CD8-positive, alpha-beta memory T cell (primary cell): Measurements from ENCODE around the gene LAMTOR2. TPM values are rescaled to one million over a fixed set of nuclear protein-coding genes. Genes with fewer than 3 reads are reported as not detected.

Experiments used
- CTCF ChIA-PET: fragments of 350-600 bp; sonication (Branson Sonifier 250); formaldehyde crosslinking; loops from one replicate; lab custom pipeline; 2021; ENCODE audit warnings: antibody characterized with exemption; lab: Charles Lee
- POLR2A ChIA-PET: fragments of 350-600 bp; sonication (Branson Sonifier 250); formaldehyde crosslinking; loops from one replicate; lab custom pipeline; 2021; ENCODE audit warnings: antibody characterized with exemption; lab: Charles Lee
- DNase-seq, 5 donors: peaks; one replicate each; pipeline versions ENCODE4 v3.0.0 to v3.0.0-alpha.2; 2020 to 2022; ENCODE audit warnings: mixed read lengths in 1 of 5
- H3K27ac ChIP-seq: one replicate; pipeline ENCODE4 v1.7.0; 2013; ENCODE audit warnings: low read depth, mild to moderate bottlenecking, low read length, moderate library complexity
- H3K27me3 ChIP-seq: 2 replicates; pipeline ENCODE4 v1.7.0; 2013; ENCODE audit warnings: low read length, mild to moderate bottlenecking; ENCODE audit not compliant: insufficient read depth, poor library complexity, severe bottlenecking
- H3K36me3 ChIP-seq: 2 replicates; pipeline ENCODE4 v1.7.0; 2013; ENCODE audit warnings: mild to moderate bottlenecking, low read length, moderate library complexity; ENCODE audit not compliant: insufficient read depth
- H3K4me1 ChIP-seq: 2 replicates; pipeline ENCODE4 v1.7.0; 2013; ENCODE audit warnings: mild to moderate bottlenecking, low read length, moderate library complexity; ENCODE audit not compliant: insufficient read depth
- H3K4me3 ChIP-seq: 2 replicates; pipeline ENCODE4 v1.7.0; 2013; ENCODE audit warnings: mild to moderate bottlenecking, low read length
- H3K9me3 ChIP-seq: 2 replicates; pipeline ENCODE4 v1.7.0; 2013; ENCODE audit warnings: mild to moderate bottlenecking, low read length
- H3K27ac Mint-ChIP-seq, 8 donors: one replicate each; pipeline ENCODE4 v1.8.0; 2020 to 2021; ENCODE audit warnings: mixed read lengths in 8 of 8, mild to moderate bottlenecking in 6 of 8, inconsistent platforms in 3 of 8, moderate library complexity in 3 of 8
- H3K27me3 Mint-ChIP-seq, 2 donors: one replicate each; pipeline ENCODE4 v1.8.0; 2020 to 2021; ENCODE audit warnings: mixed read lengths in 2 of 2, mild to moderate bottlenecking in 1 of 2, moderate library complexity in 1 of 2
- H3K36me3 Mint-ChIP-seq, 3 donors: one replicate each; pipeline ENCODE4 v1.8.0; 2020 to 2021; ENCODE audit warnings: mixed read lengths in 3 of 3, inconsistent platforms in 1 of 3, mild to moderate bottlenecking in 1 of 3
- H3K4me1 Mint-ChIP-seq, 3 donors: one replicate each; pipeline ENCODE4 v1.8.0; 2020 to 2021; ENCODE audit warnings: mixed read lengths in 3 of 3, inconsistent platforms in 1 of 3, mild to moderate bottlenecking in 1 of 3
- H3K4me3 Mint-ChIP-seq, 7 donors: one replicate each; pipeline ENCODE4 v1.8.0; 2020 to 2021; ENCODE audit warnings: mixed read lengths in 7 of 7, mild to moderate bottlenecking in 6 of 7, moderate library complexity in 4 of 7, inconsistent platforms in 2 of 7
- H3K9me3 Mint-ChIP-seq, 5 donors: one replicate each; pipeline ENCODE4 v1.8.0; 2020 to 2022; ENCODE audit warnings: mixed read lengths in 5 of 5, mild to moderate bottlenecking in 3 of 5, moderate library complexity in 2 of 5, inconsistent platforms in 1 of 5
- polyA plus RNA-seq: library from polyadenylated mRNA; unstranded; fragments of 300-500 nt; fragmentation: Illumina TruSeq; gene quantifications from one replicate; pipeline ENCODE4 v1.2.3, GENCODE V29; 2021
- total RNA-seq, 2 experiments: library from RNA; stranded (reverse); gene quantifications; one replicate each; pipeline ENCODE4 v1.2.3, GENCODE V29; 2021

Gene LAMTOR2
- total and polyA plus RNA-seq, 3 experiments from 2014 or later: 61.9 to 134 (median 67.4) TPM

- Mint-ChIP-seq H3K4me1 (peaks cover 38 to 59% (median 58%) of the 10 kb centered on the region in 3 donors), H3K27ac (peak overlapping the region; percentile 75 to 100 (median 100)), H3K36me3 (no peaks in the 10 kb centered on the region), H3K9me3 (no peaks in the 10 kb centered on the region), H3K27me3 (peaks cover 0 to 4% of the 10 kb centered on the region in 2 donors), H3K4me3 (peak overlapping the region in 4 of 7 donors; percentile 14 to 83 (median 29))
- no peak overlapping the region for H3K4me3 ChIP-seq
- H3K4me1 ChIP-seq: peaks cover 36% of the 10 kb centered on the region
- no peaks in the 10 kb centered on the region for H3K27me3 ChIP-seq
- ChIA-PET CTCF (interaction anchor here (1.7 to 22.4 kb wide), 2 partner anchors 20 to 122 kb away, joined by 7 to 702 read pairs; partner anchors contain the start of gene LMNA), POLR2A (interaction anchor here (0.5 to 1.4 kb wide), 3 partner anchors 12 to 382 kb away, joined by 3 to 5 read pairs (median 3); no protein-coding TSS in a partner anchor)
- peak overlapping the region; percentile 98 for H3K27ac ChIP-seq
- H3K36me3 ChIP-seq: no peaks in the 10 kb centered on the region
- DNase-seq: peak in 1 of 5 donors; percentile 76
- no peaks in the 10 kb centered on the region for H3K9me3 ChIP-seq
Observed at GRCh38 chr1:156103521-156103947, 49.0 kb downstream of the LAMTOR2 start.

- Histone ChIP-seq H3K27ac (peak overlapping the region; percentile 98), H3K4me1 (peaks cover 36% of the 10 kb centered on the region), H3K27me3 (no peaks in the 10 kb centered on the region), H3K9me3 (no peaks in the 10 kb centered on the region), H3K4me3 (no peak overlapping the region), H3K36me3 (no peaks in the 10 kb centered on the region)
- peak overlapping the region; percentile 42 to 86 (median 68) for H3K4me3 Mint-ChIP-seq
- CTCF ChIA-PET: interaction anchor here (1.0 to 22.4 kb wide), 4 partner anchors 8 to 121 kb away, joined by 4 to 702 read pairs (median 25); partner anchors contain the start of genes LMNA and PMF1
- H3K4me1 Mint-ChIP-seq: peaks cover 38 to 58% (median 54%) of the 10 kb centered on the region in 3 donors
- peaks cover 0 to 4% of the 10 kb centered on the region in 2 donors for H3K27me3 Mint-ChIP-seq
- peak overlapping the region; percentile 75 to 100 (median 100) for H3K27ac Mint-ChIP-seq
- no peaks in the 10 kb centered on the region for H3K36me3 Mint-ChIP-seq
- POLR2A ChIA-PET: interaction anchor here (0.8 to 1.4 kb wide), 2 partner anchors 12 to 23 kb away, joined by 3 read pairs; no protein-coding TSS in a partner anchor
- H3K9me3 Mint-ChIP-seq: no peaks in the 10 kb centered on the region
- DNase-seq: peak in 4 of 5 donors; percentile 52 to 82 (median 62)
Observed at GRCh38 chr1:156104065-156104810, 49.7 kb downstream of the LAMTOR2 start.

GRCh38 chr1:156104861-156105832 is 50.6 kb downstream of the LAMTOR2 start:
- Histone ChIP-seq H3K27me3 (no peaks in the 10 kb centered on the region), H3K36me3 (no peaks in the 10 kb centered on the region), H3K27ac (peak overlapping the region; percentile 98), H3K4me1 (peaks cover 36% of the 10 kb centered on the region), H3K4me3 (peak overlapping the region; percentile 61), H3K9me3 (no peaks in the 10 kb centered on the region)
- POLR2A ChIA-PET: interaction anchor here (0.6 to 1.4 kb wide), 3 partner anchors 22 to 114 kb away, joined by 3 to 5 read pairs (median 3); no protein-coding TSS in a partner anchor
- Mint-ChIP-seq H3K36me3 (no peaks in the 10 kb centered on the region), H3K9me3 (no peaks in the 10 kb centered on the region), H3K27me3 (peaks cover 0 to 4% of the 10 kb centered on the region in 2 donors), H3K4me3 (peak overlapping the region; percentile 74 to 93 (median 83)), H3K27ac (peak overlapping the region; percentile 93 to 100 (median 100)), H3K4me1 (peaks cover 38 to 58% (median 50%) of the 10 kb centered on the region in 3 donors)
- DNase-seq: no peak
- CTCF ChIA-PET: interaction anchor here (1.0 to 22.4 kb wide), 4 partner anchors 9 to 108 kb away, joined by 4 to 702 read pairs (median 24); partner anchors contain the start of genes LMNA and PMF1

- H3K4me3 ChIP-seq: peak overlapping the region; percentile 20
- Mint-ChIP-seq H3K9me3 (no peaks in the 10 kb centered on the region), H3K27me3 (peaks cover 0 to 4% of the 10 kb centered on the region in 2 donors), H3K27ac (peak overlapping the region; percentile 93 to 100 (median 100)), H3K4me1 (peaks cover 33 to 52% (median 42%) of the 10 kb centered on the region in 3 donors), H3K4me3 (peak overlapping the region; percentile 61 to 93 (median 80)), H3K36me3 (no peaks in the 10 kb centered on the region)
- no peak for DNase-seq
- H3K27me3 ChIP-seq: no peaks in the 10 kb centered on the region
- ChIA-PET POLR2A (interaction anchor here (0.6 to 1.2 kb wide), 7 partner anchors 8 to 129 kb away, joined by 3 to 8 read pairs (median 5); partner anchors contain the start of gene LMNA), CTCF (interaction anchor here (1.2 to 22.4 kb wide), 3 partner anchors 11 to 17 kb away, joined by 4 to 702 read pairs (median 43); partner anchors contain the start of gene LMNA)
- peak overlapping the region; percentile 98 for H3K27ac ChIP-seq
- H3K36me3 ChIP-seq: no peaks in the 10 kb centered on the region
- peaks cover 36% of the 10 kb centered on the region for H3K4me1 ChIP-seq
- no peaks in the 10 kb centered on the region for H3K9me3 ChIP-seq
Observed at GRCh38 chr1:156106624-156107488, 52.3 kb downstream of the LAMTOR2 start.

- H3K27me3 Mint-ChIP-seq: peaks cover 0 to 4% of the 10 kb centered on the region in 2 donors
- peaks cover 30 to 53% (median 40%) of the 10 kb centered on the region in 3 donors for H3K4me1 Mint-ChIP-seq
- H3K27ac ChIP-seq: no peak overlapping the region
- peaks cover 36% of the 10 kb centered on the region for H3K4me1 ChIP-seq
- H3K27me3 ChIP-seq: no peaks in the 10 kb centered on the region
- no peaks in the 10 kb centered on the region for H3K36me3 Mint-ChIP-seq
- ChIA-PET CTCF (interaction anchor here (0.8 to 22.4 kb wide), 3 partner anchors 12 to 17 kb away, joined by 3 to 702 read pairs (median 43); partner anchors contain the start of gene LMNA), POLR2A (no interaction called here)
- H3K4me3 ChIP-seq: no peak overlapping the region
- H3K4me3 Mint-ChIP-seq: peak overlapping the region in 1 of 7 donors; percentile 27
- H3K36me3 ChIP-seq: no peaks in the 10 kb centered on the region
- H3K27ac Mint-ChIP-seq: peak overlapping the region; percentile 93 to 100 (median 100)
- no peak for DNase-seq
- no peaks in the 10 kb centered on the region for H3K9me3 Mint-ChIP-seq
- H3K9me3 ChIP-seq: no peaks in the 10 kb centered on the region
Observed at GRCh38 chr1:156108057-156108456, 53.5 kb downstream of the LAMTOR2 start.
